Left lung (tissue), 10 donors: ENCODE data around the gene ADAMTS2. TPM values are rescaled to one million over a fixed set of nuclear protein-coding genes. Genes with fewer than 3 reads are reported as not detected.

Experiments used
- ATAC-seq: fragments of 200-7000 bp; cut with Tn5 transposase; one replicate; pipeline ENCODE4 v1.9.1; 2020; ENCODE audit warnings: moderate library complexity
- DNase-seq, 4 donors: peaks; one replicate each; pipeline ENCODE4 v3.0.0-alpha.2; 2013 to 2020
- H3K27ac ChIP-seq, 2 donors: fragments of 200-600 bp; sonication (generic) in 1 of 2; one replicate each; pipeline versions ENCODE4 v1.5.0 to v1.8.0; 2020 to 2021
- H3K27me3 ChIP-seq, 2 donors: fragments of 200-600 bp; sonication (generic) in 1 of 2; one replicate each; pipeline versions ENCODE4 v1.5.0 to v1.8.0; 2020 to 2021
- H3K36me3 ChIP-seq, 2 donors: fragments of 200-600 bp; sonication (generic) in 1 of 2; one replicate each; pipeline versions ENCODE4 v1.5.0 to v1.8.0; 2020 to 2021
- H3K4me1 ChIP-seq, 2 donors: fragments of 200-600 bp; one replicate each; pipeline ENCODE4 v1.8.0; 2021
- H3K4me3 ChIP-seq, 2 donors: fragments of 200-600 bp; sonication (generic) in 1 of 2; one replicate each; pipeline versions ENCODE4 v1.5.0 to v1.8.0; 2020 to 2021; ENCODE audit warnings: mild to moderate bottlenecking in 1 of 2
- H3K9me3 ChIP-seq, 2 donors: fragments of 200-600 bp; sonication (generic) in 1 of 2; one replicate each; pipeline versions ENCODE4 v1.5.0 to v1.8.0; 2020 to 2021
- CTCF ChIP-seq, 2 donors: fragments of 200-600 bp; sonication (generic) in 1 of 2; IDR thresholded peaks; one replicate each; pipeline versions ENCODE4 v1.5.0 to v1.8.0; 2021; ENCODE audit warnings: antibody characterized with exemption in 2 of 2
- intact Hi-C, 2 donors: fragments of 100-400 bp; cut with DNase I; formaldehyde crosslinking; loops; one replicate each; pipeline versions ENCODE4 v1.11.2 to v1.14.2; 2022
- polyA plus RNA-seq, 6 donors: library from polyadenylated mRNA; unstranded; fragments of 120-200 nt; gene quantifications; one replicate each; pipeline ENCODE4 v1.2.1, GENCODE V29; 2013; ENCODE audit not compliant: insufficient read length in 6 of 6
- total RNA-seq, 2 donors: library from RNA; stranded (reverse); fragmentation: NEBNext Ultra II Directional; extraction: Animal tissue kit (Norgen Biotek cat#: 25700); gene quantifications; one replicate each; pipeline ENCODE4 v1.2.1, GENCODE V29; 2021
- donor health status: DM: no; HTN: yes; CAD: no.
- donor health status: DM: no; HTN: no; CAD: no.

Gene ADAMTS2
- total and polyA plus RNA-seq, 8 donors: 27.5 to 68.2 (median 36.0) TPM

- DNase-seq (no peak), ATAC-seq (no peak)
- no peak overlapping the region for H3K27ac ChIP-seq
- peaks cover 0 to 6% of the 10 kb centered on the region in 2 donors for H3K27me3 ChIP-seq
- H3K4me1 ChIP-seq: no peaks in the 10 kb centered on the region
- H3K36me3 ChIP-seq: peaks cover 0 to 5% of the 10 kb centered on the region in 2 donors
- no peak for TF ChIP-seq CTCF (IDR thresholded peaks at IDR 0.05)
- intact Hi-C loops: no loop called here
- no peaks in the 10 kb centered on the region for H3K9me3 ChIP-seq
- H3K4me3 ChIP-seq: no peak overlapping the region
These were observed 209.6 kb downstream of the ADAMTS2 start for GRCh38 chr5:179135441-179136215.

- ATAC-seq (no peak), DNase-seq (no peak)
- H3K36me3 ChIP-seq: peaks cover 0 to 10% of the 10 kb centered on the region in 2 donors
- H3K4me1 ChIP-seq: no peaks in the 10 kb centered on the region
- no peak overlapping the region for H3K27ac ChIP-seq
- H3K9me3 ChIP-seq: no peaks in the 10 kb centered on the region
- no peak for TF ChIP-seq CTCF (IDR thresholded peaks at IDR 0.05)
- intact Hi-C loops: no loop called here
- H3K27me3 ChIP-seq: peaks cover 0 to 9% of the 10 kb centered on the region in 2 donors
- H3K4me3 ChIP-seq: no peak overlapping the region
These were observed 210.3 kb downstream of the ADAMTS2 start for GRCh38 chr5:179135006-179135405.

- no peaks in the 10 kb centered on the region for H3K4me1 ChIP-seq
- DNase-seq (no peak), ATAC-seq (no peak)
- H3K36me3 ChIP-seq: peaks cover 0 to 15% of the 10 kb centered on the region in 2 donors
- H3K27ac ChIP-seq: no peak overlapping the region
- no peak overlapping the region for H3K4me3 ChIP-seq
- intact Hi-C loops: no loop called here
- peaks cover 0 to 9% of the 10 kb centered on the region in 2 donors for H3K27me3 ChIP-seq
- no peaks in the 10 kb centered on the region for H3K9me3 ChIP-seq
- TF ChIP-seq CTCF (IDR thresholded peaks at IDR 0.05): no peak
These were observed 210.8 kb downstream of the ADAMTS2 start for GRCh38 chr5:179134511-179134910.

DNA sequence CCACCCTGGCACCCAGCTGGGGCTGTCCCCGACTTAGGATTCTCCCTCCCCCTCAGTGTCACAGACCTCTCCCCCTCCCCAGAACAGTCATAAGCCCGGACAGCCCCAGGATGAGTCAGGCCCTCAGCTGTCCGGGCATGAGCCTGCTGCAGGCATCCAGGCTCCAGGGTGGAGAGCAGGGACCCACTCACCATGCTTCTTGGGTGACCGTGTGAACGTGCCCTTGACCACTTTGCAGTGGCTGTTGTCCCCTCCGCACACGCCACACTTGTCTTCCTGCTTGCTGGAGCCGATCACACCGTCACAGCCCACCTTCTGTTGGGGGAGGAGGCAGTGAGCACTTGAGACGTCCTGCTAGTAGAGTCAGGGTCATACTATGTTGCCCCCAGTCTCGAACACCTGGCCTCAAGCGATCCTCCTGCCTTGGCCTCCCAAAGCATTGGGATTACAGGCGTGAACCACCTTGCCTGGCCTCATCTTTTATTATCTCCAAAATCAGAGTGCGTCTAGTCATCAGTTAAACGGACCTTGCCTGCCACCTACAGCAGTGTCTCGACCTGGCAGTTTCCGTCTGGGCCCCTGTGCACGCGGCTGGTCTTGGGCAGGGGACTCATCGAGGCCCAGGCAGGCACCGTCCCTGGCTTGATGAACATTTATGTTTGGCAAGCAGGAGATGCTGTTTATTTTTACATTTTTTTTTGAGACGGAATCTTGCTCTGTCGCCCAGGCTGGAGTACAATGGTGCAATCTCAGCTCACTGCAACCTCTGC is 212.5 kb downstream of the ADAMTS2 start:
- H3K4me1 ChIP-seq: no peaks in the 10 kb centered on the region
- H3K4me3 ChIP-seq: no peak overlapping the region
- H3K36me3 ChIP-seq: peaks cover 0 to 22% of the 10 kb centered on the region in 2 donors
- intact Hi-C loops: no loop called here
- no peak for TF ChIP-seq CTCF (IDR thresholded peaks at IDR 0.05)
- no peak for ATAC-seq
- H3K9me3 ChIP-seq: no peaks in the 10 kb centered on the region
- no peak for DNase-seq
- peaks cover 0 to 9% of the 10 kb centered on the region in 2 donors for H3K27me3 ChIP-seq
- no peak overlapping the region for H3K27ac ChIP-seq
